K562 (cell line): Measurements from ENCODE around the gene NTRK2. TPM values are rescaled to one million over a fixed set of nuclear protein-coding genes. Genes with fewer than 3 reads are reported as not detected.

ENCODE experiments used
- ATAC-seq: fragments of 200-7000 bp; cut with Tn5 transposase; 3 replicates; pipeline ENCODE4 v1.9.1; 2020; ENCODE audit warnings: moderate library complexity
- BruUV-seq: library from RNA; stranded (reverse); fragments of 400-500 nt; replicated peaks from 2 replicates; lab custom pipeline; 2021; lab: Mats Ljungman, UMichigan
- CTCF ChIA-PET: fragments of 300-600 bp; formaldehyde crosslinking; extraction: SDS; loops from one replicate; lab custom pipeline; 2021; ENCODE audit warnings: low intra/inter-chr PET ratio; lab: Yijun Ruan, JAX
- POLR2A ChIA-PET: fragments of 300-600, 350-650 bp; sonication (Branson Sonifier 250); formaldehyde crosslinking; extraction: SDS; loops from one replicate; lab custom pipeline; 2021; ENCODE audit warnings: antibody characterized with exemption, inconsistent platforms; lab: Yijun Ruan, JAX
- DNase-seq, 4 experiments: peaks; one replicate each; pipeline versions ENCODE4 v3.0.0 to v3.0.0-alpha.2; 2011 to 2018; ENCODE audit warnings: low spot score in 3 of 4, mixed read lengths in 3 of 4; ENCODE audit errors: extremely low read depth in 1 of 4
- FAIRE-seq: peaks from 2 replicates; lab custom pipeline; 2011; peaks lifted over from hg19 to GRCh38; lab: Jason Lieb, UNC
- H2AFZ ChIP-seq: 2 replicates; pipeline ENCODE4 v1.6.0; 2011; ENCODE audit warnings: low read depth, low read length, control low read depth, inconsistent platforms
- H3K27ac ChIP-seq: fragments of 200-600 bp; 3 replicates; pipeline ENCODE4 v1.8.0; 2011; ENCODE audit warnings: low read depth, mild to moderate bottlenecking, control low read depth, inconsistent platforms, low read length, moderate library complexity, mixed read lengths; ENCODE audit errors: extremely low read depth
- H3K27me3 ChIP-seq, 2 experiments: fragments of 300-600 bp in 1 of 2; 2 replicates in 1 of 2; 3 replicates in 1 of 2; pipeline versions ENCODE4 v1.6.0 to v1.8.0; 2011; ENCODE audit warnings: inconsistent platforms in 2 of 2, low read length in 2 of 2, mild to moderate bottlenecking in 1 of 2, mixed read lengths in 1 of 2, moderate library complexity in 1 of 2; ENCODE audit not compliant: control insufficient read depth in 2 of 2, insufficient read depth in 2 of 2
- H3K36me3 ChIP-seq: fragments of 300-600 bp; 3 replicates; pipeline ENCODE4 v1.8.0; 2011; ENCODE audit warnings: mild to moderate bottlenecking, low read length, inconsistent platforms; ENCODE audit not compliant: control insufficient read depth, insufficient read depth
- H3K4me1 ChIP-seq, 2 experiments: fragments of 200-600 bp in 1 of 2; replicated peaks in 1 of 2; 2 replicates in 1 of 2; 3 replicates in 1 of 2; pipeline versions ENCODE4 v1.5.1 to v1.8.0; 2011; ENCODE audit warnings: inconsistent platforms in 2 of 2, low read length in 2 of 2, mild to moderate bottlenecking in 1 of 2, mixed read lengths in 1 of 2, moderate library complexity in 1 of 2; ENCODE audit not compliant: control insufficient read depth in 2 of 2, insufficient read depth in 2 of 2
- H3K4me2 ChIP-seq: 2 replicates; pipeline ENCODE4 v1.6.1; 2011; ENCODE audit warnings: low read length, control low read depth, inconsistent platforms, mixed read lengths; ENCODE audit not compliant: insufficient read depth
- H3K4me3 ChIP-seq: fragments of 200-600 bp; sonication (generic), shearing (Covaris generic); 2 replicates; pipeline ENCODE4 v1.5.1; 2016; ENCODE audit warnings: control low read depth, inconsistent platforms
- H3K79me2 ChIP-seq: fragments of 200-600 bp; 3 replicates; pipeline ENCODE4 v1.8.0; 2011; ENCODE audit warnings: low read length, inconsistent platforms; ENCODE audit not compliant: control insufficient read depth, insufficient read depth
- H3K9ac ChIP-seq, 2 experiments: 2 replicates each; pipeline versions ENCODE4 v1.6.0 to v1.6.1; 2011; ENCODE audit warnings: low read depth in 2 of 2, low read length in 2 of 2, control low read depth in 1 of 2, inconsistent platforms in 1 of 2, mild to moderate bottlenecking in 1 of 2, mixed read lengths in 1 of 2; ENCODE audit not compliant: insufficient read depth in 1 of 2
- H3K9me1 ChIP-seq: one replicate; pipeline ENCODE4 v1.6.0; 2011; ENCODE audit warnings: inconsistent platforms, mild to moderate bottlenecking, low read length, moderate library complexity; ENCODE audit not compliant: control insufficient read depth, insufficient read depth
- H3K9me3 ChIP-seq: replicated peaks from 2 replicates; pipeline ENCODE4 v1.5.1; 2011; ENCODE audit warnings: low read depth, low read length, inconsistent platforms; ENCODE audit not compliant: control insufficient read depth, insufficient read depth
- H4K20me1 ChIP-seq: replicated peaks from 2 replicates; pipeline ENCODE4 v1.6.1; 2011; ENCODE audit warnings: low read length, inconsistent platforms, mixed read lengths; ENCODE audit not compliant: control insufficient read depth, insufficient read depth
- HDAC1 ChIP-seq, 2 experiments: fragments of 450-650 bp; IDR thresholded peaks; 2 replicates each; pipeline ENCODE4 v1.6.1; 2016 to 2017; ENCODE audit warnings: inconsistent platforms in 1 of 2, mild to moderate bottlenecking in 1 of 2, moderate library complexity in 1 of 2
- KDM4B ChIP-seq, 2 experiments: fragments of 450-650 bp in 1 of 2; sonication (generic) in 1 of 2; IDR thresholded peaks; 2 replicates each; pipeline ENCODE4 v1.6.1; 2016 to 2017; ENCODE audit warnings: borderline replicate concordance in 2 of 2, antibody characterized with exemption in 1 of 2, low read depth in 1 of 2, mild to moderate bottlenecking in 1 of 2
- LARP7 ChIP-seq: fragments of 450-650 bp; IDR thresholded peaks from 2 replicates; pipeline ENCODE4 v1.6.1; 2016
- RBM17 ChIP-seq: fragments of 200-400 bp; formaldehyde crosslinking; IDR thresholded peaks from 2 replicates; pipeline ENCODE4 v1.6.1; 2017; ENCODE audit warnings: low read depth, mild to moderate bottlenecking, low read length, borderline replicate concordance
- RBM34 ChIP-seq: fragments of 200-400 bp; formaldehyde crosslinking; IDR thresholded peaks from 2 replicates; pipeline ENCODE4 v1.6.1; 2018; ENCODE audit warnings: low read length, borderline replicate concordance; ENCODE audit not compliant: insufficient read depth
- ZKSCAN3 ChIP-seq: fragments of 250-450 bp; sonication (Bioruptor Pico); IDR thresholded peaks from 2 replicates; pipeline ENCODE4 v1.4.0; 2020
- ZNF124 ChIP-seq: sonication (generic); formaldehyde crosslinking; IDR thresholded peaks from 2 replicates; pipeline ENCODE4 v1.8.1; 2022; ENCODE audit warnings: missing genetic modification reagents
- ZNF175 ChIP-seq: fragments of 200-800 bp; sonication (Bioruptor generic); IDR thresholded peaks from 2 replicates; pipeline ENCODE4 v1.6.1; 2016; ENCODE audit warnings: low read depth, mild to moderate bottlenecking, missing genetic modification characterization, missing compliant biosample characterization
- ZNF253 ChIP-seq: fragments of 250-450 bp; sonication (Bioruptor Pico); conservative IDR thresholded peaks from 2 replicates; pipeline ENCODE4 v1.6.1; 2021; ENCODE audit warnings: mild to moderate bottlenecking
- ZNF311 ChIP-seq: fragments of 250-450 bp; sonication (Bioruptor Pico); IDR thresholded peaks from 2 replicates; pipeline ENCODE4 v1.4.0; 2020; ENCODE audit warnings: mild to moderate bottlenecking, moderate library complexity
- ZNF696 ChIP-seq: fragments of 250-450 bp; sonication (Bioruptor Pico); conservative IDR thresholded peaks from 2 replicates; pipeline ENCODE4 v1.4.0; 2020; ENCODE audit warnings: mild to moderate bottlenecking, moderate library complexity
- WGBS: fragments of 100-300 bp; shearing (Covaris generic); methylation state at CpG from one replicate; pipeline ENCODE4 v1.1.6; 2016; ENCODE audit warnings: low coverage, mixed read lengths; ENCODE audit not compliant: insufficient coverage; ENCODE audit errors: missing lambda C conversion rate; 5-methylcytosine and 5-hydroxymethylcytosine counted together
- in situ Hi-C: fragments of 300-500 bp; cut with MboI; formaldehyde crosslinking; loops from 4 replicates; pipeline ENCODE4 v1.15.0; 2018; ENCODE audit warnings: inconsistent platforms, mixed read lengths
- intact Hi-C: fragments of 100-400 bp; cut with micrococcal nuclease; formaldehyde crosslinking; loops from 2 replicates; pipeline ENCODE4 v1.14.2; 2022
- polyA plus RNA-seq, 8 experiments: library from polyadenylated mRNA; depleted of rRNA in 4 of 8; stranded (reverse) in 5 of 8; unstranded in 3 of 8; fragments of >200 nt; fragmentation: Nextera tagmentation in 2 of 8; fragmentation: Illumina TruSeq in 1 of 8; extraction: Ambion mirVana in 2 of 8; extraction: Trizol in 1 of 8; gene quantifications; 2 replicates each; pipeline versions ENCODE4 v1.2.1 to v1.2.3, GENCODE V29; 2011 to 2014; ENCODE audit warnings: inconsistent platforms in 1 of 8, missing spikeins in 1 of 8
- total RNA-seq, 7 experiments: library from RNA; depleted of rRNA in 6 of 7; stranded (reverse); fragments of >200 nt in 6 of 7; fragmentation: Illumina TruSeq in 2 of 7; extraction: Trizol in 2 of 7; gene quantifications; 2 replicates each; pipeline versions ENCODE4 v1.2.1 to v1.2.3, GENCODE V29; 2011 to 2021; ENCODE audit warnings: low replicate concordance in 1 of 7

The NTRK2 gene
- total and polyA plus RNA-seq, 9 of the 15 experiments (the other 6 are each of a cell fraction or from before 2014, with no cell fraction given): not detected

- H3K79me2 ChIP-seq: no peaks in the 10 kb centered on the region
- no peak overlapping the region for H3K9ac ChIP-seq
- no peak overlapping the region for H2AFZ ChIP-seq
- BruUV-seq: no TSS peak
- DNase-seq: no peak
- H3K9me3 ChIP-seq: no peaks in the 10 kb centered on the region
- no peaks in the 10 kb centered on the region for H3K36me3 ChIP-seq
- H3K9me1 ChIP-seq: no peaks in the 10 kb centered on the region
- WGBS: 0% methylated on average over 2 of the region's 2 CpGs
- no peaks in the 10 kb centered on the region for H4K20me1 ChIP-seq
- no peak for TF ChIP-seq ZNF311 (CRISPR knock-in tag)
- TF ChIP-seq RBM17: no peak
- no peak for TF ChIP-seq ZNF175 (CRISPR knock-in tag)
- TF ChIP-seq ZNF124 (CRISPR knock-in tag): no peak
- no peak for TF ChIP-seq ZKSCAN3
- TF ChIP-seq KDM4B (IDR thresholded peaks at IDR 0.05; ENCODE audit: borderline replicate concordance in 2 of 2, low read depth in 1 of 2): no peak
- no peak for TF ChIP-seq HDAC1 (IDR thresholded peaks at IDR 0.05)
- no peak for TF ChIP-seq ZNF253
- TF ChIP-seq RBM34: no peak
- TF ChIP-seq LARP7: no peak
- no peak for TF ChIP-seq ZNF696 (CRISPR knock-in tag)
- ChIA-PET POLR2A (interaction anchor here (0.6 kb wide), 1 partner anchor 160 kb away, joined by 3 read pairs; no protein-coding TSS in a partner anchor), CTCF (no interaction called here)
- no peak for FAIRE-seq
- no peak overlapping the region for H3K4me2 ChIP-seq
- H3K4me1 ChIP-seq: no peaks in the 10 kb centered on the region
- no peaks in the 10 kb centered on the region for H3K27me3 ChIP-seq
- H3K27ac ChIP-seq: no peak overlapping the region
- in situ Hi-C loops (no loop called here), intact Hi-C loops (no loop called here)
- ATAC-seq: no peak
- H3K4me3 ChIP-seq: no peak overlapping the region
These were observed 122.1 kb downstream of the NTRK2 start for GRCh38 chr9:84791643-84792042.
